HG03039 (cell line): ENCODE measurements around the gene HIP1R.
"Not testable (repeated sequence)": the region's sequence is repeated elsewhere in the genome, so short reads cannot be mapped to it uniquely, and the experiment has no call there.

Experiments
- ATAC-seq: cut with Tn5 transposase; IDR thresholded peaks from one replicate; pipeline ENCODE4 v1.9.1; 2021; ENCODE audit warnings: mild to moderate bottlenecking, moderate library complexity; ENCODE audit not compliant: unreplicated experiment

HIP1R gene

GRCh38 chr12:122871851-122872780, 36.9 kb downstream of the HIP1R start:
- ATAC-seq, result no peak

GRCh38 chr12:122872815-122873361, 37.6 kb downstream of the HIP1R start:
- no peak for ATAC-seq

- ATAC-seq, result no peak
Observed at GRCh38 chr12:122873540-122873939, 38.3 kb downstream of the HIP1R start.

- no peak for ATAC-seq
Observed at GRCh38 chr12:122874081-122874480, 38.8 kb downstream of the HIP1R start.

- peak; percentile 50 for ATAC-seq
Observed at GRCh38 chr12:122875590-122876220, 40.4 kb downstream of the HIP1R start.

GRCh38 chr12:122876281-122876680, 41.0 kb downstream of the HIP1R start:
- not testable (repeated sequence) for ATAC-seq

GRCh38 chr12:122876731-122877130, 41.5 kb downstream of the HIP1R start:
- no peak for ATAC-seq

GRCh38 chr12:122878780-122879612, 43.7 kb downstream of the HIP1R start:
- no peak for ATAC-seq

- ATAC-seq, result no peak
Observed at GRCh38 chr12:122880155-122880667, 45.0 kb downstream of the HIP1R start.

- ATAC-seq, result no peak
Observed at GRCh38 chr12:122880668-122881067, 45.4 kb downstream of the HIP1R start.

GRCh38 chr12:122882908-122883558, 47.8 kb downstream of the HIP1R start:
- no peak for ATAC-seq

GRCh38 chr12:122884091-122884826, 49.0 kb downstream of the HIP1R start:
- no peak for ATAC-seq

GRCh38 chr12:122884860-122885259, 49.6 kb downstream of the HIP1R start:
- ATAC-seq, result no peak

GRCh38 chr12:122886161-122886560, 50.9 kb downstream of the HIP1R start:
- ATAC-seq, result no peak

- peak; percentile 51 for ATAC-seq
Observed at GRCh38 chr12:122886851-122887818, 51.9 kb downstream of the HIP1R start.

GRCh38 chr12:122887819-122888212, 52.6 kb downstream of the HIP1R start:
- peak; percentile 23 for ATAC-seq

- no peak for ATAC-seq
Observed at GRCh38 chr12:122888232-122888752, 53.0 kb downstream of the HIP1R start.
